ENCODE measurements around the gene RNF220.

DNA sequence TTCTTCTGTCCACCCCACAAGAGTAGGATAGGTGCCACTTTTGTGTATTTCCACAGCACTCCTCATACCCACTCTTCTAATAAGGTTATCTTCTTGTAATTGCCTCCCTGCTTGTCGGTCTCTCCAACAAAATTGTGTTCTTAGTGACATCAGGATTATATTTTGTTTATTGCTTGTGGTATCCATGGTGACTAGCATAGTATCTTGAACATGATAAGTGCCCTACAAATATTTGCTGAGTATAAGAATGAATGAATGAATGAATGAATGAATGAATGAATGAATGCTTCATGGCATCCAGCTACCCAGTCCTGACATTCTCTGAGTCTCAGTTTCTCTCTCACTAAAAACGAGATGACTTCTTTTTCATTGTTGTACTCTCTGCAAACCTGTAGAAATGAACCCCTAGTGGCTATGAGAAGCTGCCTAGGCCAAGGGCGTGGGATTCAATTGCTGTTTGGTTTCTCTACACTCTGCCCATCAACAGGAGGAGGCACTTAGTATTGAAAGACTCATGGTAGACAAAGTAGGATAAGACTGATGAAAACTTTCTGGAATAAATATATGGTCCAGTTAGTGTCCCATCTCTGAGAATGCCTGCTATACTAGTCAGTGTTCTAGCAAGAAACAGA, 148.2 kb downstream of the RNF220 start:
- no peak for TF ChIP-seq GATA2 (IDR thresholded peaks at IDR 0.05; ENCODE audit: low read depth, low read length)
- no peak for TF ChIP-seq GATA3 (IDR thresholded peaks at IDR 0.05; ENCODE audit: low read depth, low read length)

Measured in SH-SY5Y (cell line).